NCI-H128 (cell line): ENCODE results near the gene PIEZO2.
"Not testable (repeated sequence)": the region's sequence is repeated elsewhere in the genome, so short reads cannot be mapped to it uniquely, and the experiment has no call there.

Experiments used
- DNase-seq: peaks from one replicate; lab custom pipeline; 2025; ENCODE audit not compliant: unreplicated experiment; lab: John Stamatoyannopoulos, UW

The PIEZO2 gene

GRCh38 chr18:10985689-10986088 is 163.7 kb downstream of the PIEZO2 start:
- DNase-seq = no peak

- no peak for DNase-seq
Measured at GRCh38 chr18:10979411-10979810, 170.0 kb downstream of the PIEZO2 start.

- no peak for DNase-seq
Measured at GRCh38 chr18:10977042-10977441, 172.3 kb downstream of the PIEZO2 start.

GRCh38 chr18:10973567-10974203 is 175.7 kb downstream of the PIEZO2 start:
- no peak for DNase-seq

- no peak for DNase-seq
Measured at GRCh38 chr18:10971717-10972116, 177.7 kb downstream of the PIEZO2 start.

- DNase-seq = no peak
Measured at GRCh38 chr18:10965119-10965518, 184.2 kb downstream of the PIEZO2 start.

GRCh38 chr18:10953672-10954071 is 195.7 kb downstream of the PIEZO2 start:
- DNase-seq = no peak

GRCh38 chr18:10951631-10952544 is 197.5 kb downstream of the PIEZO2 start:
- no peak for DNase-seq

- no peak for DNase-seq
Measured at GRCh38 chr18:10950876-10951630, 198.3 kb downstream of the PIEZO2 start.

- no peak for DNase-seq
Measured at GRCh38 chr18:10950080-10950875, 199.1 kb downstream of the PIEZO2 start.

- DNase-seq = no peak
Measured at GRCh38 chr18:10949655-10950054, 199.7 kb downstream of the PIEZO2 start.

- no peak for DNase-seq
Measured at GRCh38 chr18:10948421-10948820, 200.9 kb downstream of the PIEZO2 start.

- DNase-seq = no peak
Measured at GRCh38 chr18:10946058-10946457, 203.3 kb downstream of the PIEZO2 start.

GRCh38 chr18:10942998-10943397 is 206.4 kb downstream of the PIEZO2 start:
- DNase-seq = no peak

- no peak for DNase-seq
Measured at GRCh38 chr18:10939822-10940221, 209.5 kb downstream of the PIEZO2 start.

GRCh38 chr18:10937743-10938640 is 211.4 kb downstream of the PIEZO2 start:
- no peak for DNase-seq

GRCh38 chr18:10936176-10937053 is 213.0 kb downstream of the PIEZO2 start:
- DNase-seq = no peak

GRCh38 chr18:10935588-10935987 is 213.8 kb downstream of the PIEZO2 start:
- DNase-seq = no peak

- not testable (repeated sequence) for DNase-seq
Measured at GRCh38 chr18:10933648-10934047, 215.7 kb downstream of the PIEZO2 start.
